ENCODE results near the gene LLGL2.

- TF ChIP-seq POLR2AphosphoS5 (IDR thresholded peaks at IDR 0.05) (no peak), CTCF (IDR thresholded peaks at IDR 0.05) (no peak), POLR2A (IDR thresholded peaks at IDR 0.05) (no peak)
Observed at GRCh38 chr17:75476752-75477489, 48.6 kb upstream of the LLGL2 start.
